ENCODE measurements around the gene MYOT.
"Not testable (repeated sequence)": the region's sequence is repeated elsewhere in the genome, so short reads cannot be mapped to it uniquely, and the experiment has no call there.

MYOT gene

GRCh38 chr5:137856916-137857862 is 10.5 kb upstream of the MYOT start:
- no peak for DNase-seq

- peak; percentile 86 for DNase-seq
Observed at GRCh38 chr5:137858223-137858916, 9.3 kb upstream of the MYOT start.

- peak; percentile 17 for DNase-seq
Observed at GRCh38 chr5:137858954-137859353, 8.7 kb upstream of the MYOT start.

- DNase-seq = no peak
Observed at GRCh38 chr5:137862251-137862650, 5.4 kb upstream of the MYOT start.

GRCh38 chr5:137863653-137864052 is 4.0 kb upstream of the MYOT start:
- not testable (repeated sequence) for DNase-seq

GRCh38 chr5:137866541-137867388 is 895 bp upstream of the MYOT start:
- peak; percentile 15 for DNase-seq

GRCh38 chr5:137870647-137871339 is 3.1 kb downstream of the MYOT start:
- DNase-seq = no peak

- DNase-seq = no peak
Observed at GRCh38 chr5:137871571-137871970, 3.9 kb downstream of the MYOT start.

GRCh38 chr5:137872466-137872865 is 4.8 kb downstream of the MYOT start:
- no peak for DNase-seq

GRCh38 chr5:137876101-137876500 is 8.4 kb downstream of the MYOT start:
- DNase-seq = no peak

- no peak for DNase-seq
Observed at GRCh38 chr5:137880313-137880712, 12.7 kb downstream of the MYOT start.

- DNase-seq = peak; percentile 34
Observed at GRCh38 chr5:137887831-137888230, 20.2 kb downstream of the MYOT start.

- DNase-seq = peak; percentile 74
Observed at GRCh38 chr5:137888466-137888862, 20.8 kb downstream of the MYOT start.

- peak; percentile 86 for DNase-seq
Observed at GRCh38 chr5:137888863-137889759, 21.5 kb downstream of the MYOT start, which contains the start of gene PKD2L2. TSS of gene PKD2L2 (plus strand) at chr5:137889457. CDS start at chr5:137889492, 35 bp downstream.

- no peak for DNase-seq
Observed at GRCh38 chr5:137890845-137891244, 23.2 kb downstream of the MYOT start.

GRCh38 chr5:137891849-137892248 is 24.2 kb downstream of the MYOT start:
- DNase-seq = no peak

GRCh38 chr5:137894586-137894985 is 26.9 kb downstream of the MYOT start:
- no peak for DNase-seq

GRCh38 chr5:137896560-137896959 is 28.9 kb downstream of the MYOT start:
- DNase-seq = no peak

GRCh38 chr5:137899493-137899892 is 31.8 kb downstream of the MYOT start:
- no peak for DNase-seq

GRCh38 chr5:137901011-137901817 is 33.6 kb downstream of the MYOT start:
- DNase-seq = peak; percentile 82
